HuH-7.5 (cell line): Measurements from ENCODE around the gene RRAS2.

Source experiments
- DNase-seq: peaks from one replicate; pipeline ENCODE4 v3.0.0; 2011; ENCODE audit warnings: low spot score

RRAS2 gene

DNA sequence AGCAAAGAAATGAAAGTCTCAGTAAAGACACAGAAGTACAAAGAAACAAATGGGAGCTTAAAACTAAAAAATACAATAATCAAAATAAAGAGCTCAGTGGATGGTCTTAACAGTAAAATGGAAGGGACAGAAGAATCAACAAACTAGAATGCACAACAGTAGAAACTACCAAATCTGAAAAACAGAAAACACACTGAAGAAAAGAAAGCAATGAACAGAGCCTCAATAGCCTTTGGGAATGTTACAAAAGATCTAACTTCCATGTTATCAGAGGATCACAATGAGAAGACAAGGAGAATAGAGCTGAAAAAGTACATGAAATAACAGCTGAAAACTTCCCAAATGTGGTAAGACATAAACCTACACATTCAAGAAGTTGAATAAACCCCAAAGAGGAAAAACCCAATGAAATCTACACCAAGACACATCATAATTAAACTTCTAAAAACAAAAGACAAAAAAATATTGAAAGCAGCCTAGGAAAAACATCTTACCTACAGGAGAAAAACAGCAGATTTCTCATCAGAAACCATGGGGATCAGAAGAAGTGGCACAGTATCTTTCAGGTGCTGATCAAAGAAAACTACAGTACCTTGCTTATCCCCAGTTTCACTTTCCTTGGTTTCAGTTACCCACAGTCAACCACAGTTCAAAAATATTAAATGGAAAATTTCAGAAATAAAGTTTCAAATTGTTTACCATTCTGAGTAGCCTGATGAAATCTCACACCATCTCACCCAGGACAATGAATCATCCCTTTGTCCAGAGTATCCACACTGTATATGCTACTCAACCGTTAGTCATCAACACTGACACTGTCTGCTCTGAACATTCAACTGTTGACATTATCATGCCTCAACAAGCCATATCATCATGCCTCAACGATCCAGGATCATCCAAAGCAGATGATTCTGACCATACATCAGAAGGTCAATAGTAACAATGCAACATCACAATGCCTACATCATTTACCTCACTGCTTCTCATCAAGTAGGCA is 22.2 kb downstream of the RRAS2 start:
- no peak for DNase-seq

DNA sequence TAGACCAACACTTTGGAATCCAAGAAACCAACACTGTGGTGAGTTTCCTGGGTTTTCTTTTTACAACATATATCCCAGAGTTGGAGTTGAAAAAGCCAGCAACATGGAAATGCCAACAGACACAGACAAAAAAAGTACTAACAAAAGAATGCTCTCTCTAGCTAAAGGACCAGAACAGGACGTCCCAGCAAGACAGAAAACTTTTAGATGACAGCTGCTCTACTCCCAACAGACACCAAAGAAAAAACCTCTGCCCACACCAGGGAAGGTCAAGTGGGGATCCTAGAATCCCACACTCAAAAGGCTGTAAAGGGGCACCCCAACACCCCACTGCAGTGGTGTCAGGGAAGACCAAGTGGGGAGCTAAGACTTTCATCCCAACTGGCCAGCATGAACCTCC is 23.3 kb downstream of the RRAS2 start:
- DNase-seq = no peak

DNA sequence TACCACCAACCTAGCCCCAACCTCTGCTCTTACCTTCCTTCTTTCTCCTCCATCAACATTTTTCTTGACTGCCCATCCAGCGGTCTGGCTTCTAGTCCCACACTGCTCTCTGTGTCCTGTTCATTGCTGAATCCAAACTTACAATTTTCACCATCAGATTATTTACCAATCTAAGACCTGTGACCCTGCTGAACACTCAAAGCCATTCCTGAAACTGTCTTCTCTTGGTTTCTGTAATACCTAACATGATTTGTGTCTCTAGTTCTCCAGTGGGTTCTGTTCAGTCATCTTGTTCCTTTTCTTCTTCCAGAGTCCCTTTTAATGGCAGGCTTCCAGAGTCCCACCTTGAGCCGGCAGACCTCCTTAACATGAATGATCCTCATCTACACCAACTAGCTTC is 24.1 kb downstream of the RRAS2 start:
- no peak for DNase-seq

DNA sequence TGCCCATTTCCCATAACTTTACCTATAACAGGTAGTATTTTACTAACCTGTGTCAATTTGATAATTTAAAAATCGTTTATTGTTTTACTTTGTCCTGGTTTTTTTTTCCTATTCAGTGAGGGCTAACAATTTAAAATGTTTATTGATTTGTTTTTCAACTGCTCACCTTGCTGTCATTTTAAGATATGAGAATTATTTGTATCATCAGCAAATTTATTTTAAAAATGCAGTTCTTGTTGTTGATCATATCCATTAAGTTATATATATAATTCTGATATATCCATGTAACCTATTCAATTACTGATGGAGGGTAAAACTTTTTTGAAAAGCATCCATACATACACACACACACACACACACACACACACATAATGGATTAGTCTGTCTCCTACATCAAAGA is 24.8 kb downstream of the RRAS2 start:
- DNase-seq = no peak

DNA sequence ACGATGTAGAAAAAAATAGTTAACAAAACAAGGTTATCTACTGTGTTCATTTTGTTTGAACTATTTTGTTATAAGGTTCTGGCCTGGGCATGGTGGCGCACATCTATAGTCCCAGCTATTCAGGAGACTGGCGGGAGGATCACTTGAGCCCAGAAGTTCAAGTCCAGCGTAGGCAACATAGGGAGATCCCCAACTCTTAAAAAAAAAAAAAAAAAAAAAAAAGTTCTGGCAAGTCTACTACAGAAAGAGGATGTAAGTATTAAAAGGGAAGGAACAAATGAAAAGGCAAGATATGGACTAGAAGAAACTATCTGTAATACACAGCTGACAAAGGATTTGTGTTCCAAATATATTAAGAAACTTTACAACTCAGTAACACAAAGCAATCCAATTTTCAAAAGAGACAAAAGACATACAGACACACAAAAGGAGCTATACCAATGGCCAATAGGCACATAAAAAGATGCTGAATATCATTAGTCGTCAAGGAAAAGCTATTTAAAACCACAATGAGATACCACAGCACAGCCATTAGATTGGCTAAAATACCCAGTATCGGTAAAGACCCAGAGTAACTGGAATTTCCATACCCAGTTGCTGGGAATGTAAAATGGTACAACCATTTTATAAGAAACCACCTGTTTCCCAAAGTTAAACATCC is 27.4 kb downstream of the RRAS2 start:
- no peak for DNase-seq

DNA sequence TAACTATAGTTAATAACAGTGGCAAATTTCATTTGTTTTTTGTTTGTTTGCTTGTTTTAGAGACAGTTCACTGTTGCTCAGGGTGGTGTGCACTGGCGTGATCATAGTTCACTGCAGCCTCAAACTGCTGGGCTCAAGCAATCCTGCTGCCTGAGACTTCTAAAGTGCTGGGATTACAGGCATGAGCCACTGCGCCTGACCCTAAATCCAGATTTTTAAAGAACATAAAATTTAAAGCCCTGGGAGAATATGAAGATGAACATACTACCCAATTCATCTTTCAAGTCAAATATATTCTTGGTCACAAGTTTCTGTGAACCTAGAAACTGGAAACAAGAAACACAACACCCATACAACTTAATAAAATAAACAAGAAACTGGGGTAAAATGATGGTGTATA is 28.1 kb downstream of the RRAS2 start:
- no peak for DNase-seq

DNA sequence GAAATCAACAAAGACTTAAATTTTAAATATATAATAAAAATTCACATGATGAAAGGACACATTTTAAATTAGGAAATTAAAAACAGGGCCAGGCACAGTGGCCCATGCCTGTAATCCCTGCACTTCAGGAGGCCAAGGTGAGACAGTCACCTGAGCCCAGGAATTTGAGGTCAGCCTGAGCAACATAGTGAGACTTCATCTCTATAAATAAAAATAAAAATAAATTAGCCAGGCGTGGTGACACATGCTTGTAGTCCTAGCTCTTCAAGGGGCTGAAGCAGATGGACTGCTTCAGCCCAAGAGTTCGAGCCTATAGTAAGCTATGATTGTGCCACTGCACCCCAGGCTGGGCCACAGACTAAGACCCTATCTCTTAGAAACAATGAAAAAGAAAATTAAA is 29.3 kb downstream of the RRAS2 start:
- no peak for DNase-seq

DNA sequence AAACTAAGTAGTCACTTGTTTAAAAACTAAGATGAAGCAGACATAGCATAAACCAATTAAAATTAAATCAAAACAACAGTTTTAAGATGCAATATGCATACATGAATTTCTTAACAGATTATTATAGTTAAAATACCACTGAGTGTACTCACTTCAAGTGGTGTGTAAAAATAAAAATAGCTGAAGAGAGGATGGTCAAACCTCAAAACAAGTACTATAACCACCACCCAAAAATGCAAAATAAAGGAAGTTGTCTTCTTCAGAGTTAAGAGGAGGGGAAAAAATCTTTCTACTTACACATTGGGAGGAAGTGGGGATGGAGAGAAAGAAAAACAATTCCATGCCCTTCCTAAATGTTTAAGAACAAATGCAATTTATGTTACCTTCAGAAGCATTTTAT is 31.9 kb downstream of the RRAS2 start:
- DNase-seq = no peak

DNA sequence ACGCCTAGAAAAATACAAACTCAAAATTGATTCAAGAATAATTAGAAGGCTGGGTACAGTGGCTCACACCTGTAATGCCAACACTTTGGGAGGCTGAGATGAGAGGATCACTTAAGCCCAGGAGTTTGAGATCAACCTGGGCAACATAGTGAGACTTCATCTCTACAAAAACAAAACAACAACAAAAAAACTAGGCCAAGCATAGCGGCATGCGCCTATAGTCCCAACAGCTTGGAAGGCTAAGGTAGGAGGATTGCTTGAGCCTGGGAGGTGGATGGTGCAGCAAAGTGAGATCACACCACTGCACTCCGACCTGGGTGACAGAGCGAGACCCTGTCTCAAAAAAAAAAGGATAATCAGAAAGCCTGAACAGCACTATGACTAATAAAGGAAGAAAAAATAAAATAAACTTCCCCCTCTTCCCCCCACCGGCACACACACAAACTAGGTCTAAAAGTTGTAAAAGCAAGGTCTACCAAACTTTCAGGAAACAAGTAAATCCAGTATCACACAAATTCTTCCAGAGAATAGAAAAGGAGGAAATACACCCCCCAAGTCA is 35.8 kb downstream of the RRAS2 start:
- no peak for DNase-seq

DNA sequence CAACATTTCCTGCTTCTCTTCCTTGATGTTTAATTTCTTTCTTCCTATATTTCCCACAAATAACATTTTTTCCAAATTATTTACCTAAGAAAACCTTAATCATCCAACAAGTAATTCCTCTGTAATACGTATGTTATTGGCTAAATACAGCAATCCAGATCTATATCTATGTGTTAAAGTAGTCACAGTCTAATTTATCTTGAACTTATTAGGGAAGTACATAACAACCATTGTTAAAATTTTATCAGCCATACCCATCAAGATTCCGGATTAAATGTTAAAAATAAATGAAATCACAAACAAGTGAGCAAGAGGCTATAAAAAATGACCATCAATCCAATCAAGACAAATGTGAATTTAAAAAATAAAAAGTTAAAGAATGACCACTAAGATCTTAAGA is 36.5 kb downstream of the RRAS2 start:
- no peak for DNase-seq

DNA sequence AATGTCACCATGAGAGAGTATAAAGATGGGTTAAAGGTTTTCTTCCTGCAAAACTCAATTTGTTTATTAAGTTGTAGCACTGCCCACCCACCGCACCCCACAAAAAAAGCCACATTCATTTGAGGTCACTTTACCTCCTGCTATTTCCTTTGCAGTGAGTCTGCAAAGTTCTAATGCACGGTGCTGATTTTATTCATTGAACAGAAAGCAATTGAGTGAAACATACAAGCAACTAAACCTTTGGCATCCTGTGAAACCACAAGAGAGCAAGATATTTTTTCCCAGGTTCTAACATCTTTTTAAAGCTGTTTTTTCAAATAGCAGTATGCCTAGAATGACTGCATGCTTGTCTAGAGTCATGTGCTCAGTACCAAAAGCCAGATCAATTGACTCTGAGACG is 39.0 kb downstream of the RRAS2 start:
- no peak for DNase-seq

DNA sequence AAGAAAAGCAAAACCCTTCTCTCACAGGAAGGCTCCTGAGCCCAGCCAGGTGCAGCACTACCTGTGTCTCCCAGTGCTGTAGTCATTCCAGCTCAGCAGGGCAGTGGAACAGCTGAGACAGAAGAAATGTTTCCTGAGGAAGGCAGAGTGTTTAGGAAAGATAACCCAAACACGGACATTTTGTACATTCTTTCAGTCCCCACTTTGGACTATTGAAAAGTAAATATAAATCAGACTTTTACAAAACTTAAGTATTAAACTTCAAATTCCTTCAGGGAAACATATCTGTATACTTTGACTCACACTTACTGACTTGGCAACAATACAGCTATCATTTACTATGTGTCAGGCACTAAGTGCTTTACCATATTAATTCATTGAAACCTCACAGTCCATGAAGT is 40.4 kb downstream of the RRAS2 start:
- no peak for DNase-seq

DNA sequence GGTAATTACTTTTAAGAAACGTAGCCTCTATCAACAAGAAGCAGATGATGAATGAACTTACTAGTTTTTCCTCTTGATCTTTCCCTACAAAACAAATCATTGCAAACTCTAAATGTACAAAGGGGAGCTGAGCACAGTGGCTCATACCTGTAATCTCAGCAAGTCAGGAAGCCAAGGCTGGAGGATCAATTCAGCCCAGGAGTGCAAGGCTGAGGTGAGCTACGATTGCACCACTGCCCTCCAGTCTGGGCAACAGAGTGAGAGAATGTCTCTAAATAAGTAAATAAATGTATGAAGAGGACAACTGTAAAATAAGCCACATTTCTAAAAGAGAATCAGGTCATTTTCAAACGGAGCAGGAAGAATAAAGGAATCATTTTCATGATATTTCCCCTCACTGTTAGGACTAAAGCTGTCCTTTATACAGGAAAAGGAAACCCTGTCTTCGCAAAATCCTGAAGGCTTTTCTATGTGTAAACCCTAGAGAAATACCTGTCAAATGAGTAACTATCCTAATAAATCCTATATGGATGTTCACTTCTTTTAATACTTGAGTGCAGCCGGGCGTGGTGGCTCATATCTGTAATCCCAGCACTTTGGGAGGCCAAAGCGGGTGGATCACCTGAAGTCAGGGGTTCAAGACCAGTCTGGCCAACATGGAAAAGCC is 41.2 kb downstream of the RRAS2 start:
- DNase-seq = no peak

DNA sequence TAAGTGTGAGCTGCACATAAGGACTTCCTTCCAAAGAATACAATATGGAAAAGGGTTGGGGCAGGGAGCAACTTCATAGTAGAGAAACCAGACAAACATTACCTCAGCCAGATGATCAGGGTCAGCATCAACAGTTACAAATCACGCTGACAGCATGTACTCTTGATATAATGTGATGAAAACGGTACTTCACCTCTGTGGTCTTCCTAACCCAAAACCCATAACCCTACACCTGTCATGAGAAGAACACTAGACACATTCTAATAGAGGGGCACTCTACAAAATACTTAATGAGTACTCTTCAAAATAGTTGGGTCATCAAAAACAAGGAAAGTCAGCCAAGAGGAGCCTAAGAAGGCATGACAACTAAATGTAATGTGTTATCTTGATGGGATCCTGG is 43.9 kb downstream of the RRAS2 start:
- no peak for DNase-seq

DNA sequence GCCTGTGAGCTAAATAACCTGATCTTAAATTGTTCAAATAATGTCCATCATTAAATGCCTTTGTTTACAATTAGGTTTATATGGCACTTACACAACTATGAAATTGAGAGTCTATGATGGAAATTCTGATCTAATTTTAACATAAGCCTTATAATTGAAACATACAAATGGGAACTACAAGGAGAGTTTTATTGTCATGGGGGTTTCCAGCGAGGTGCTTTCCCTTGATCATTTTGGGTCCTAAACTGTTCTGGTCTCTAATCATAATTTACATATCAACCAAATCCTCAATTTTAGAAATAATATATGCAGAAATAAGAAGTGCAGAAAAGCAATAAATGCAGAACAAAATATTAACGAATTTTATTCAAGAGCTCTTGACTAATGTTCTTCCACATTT is 44.9 kb downstream of the RRAS2 start:
- DNase-seq = no peak

DNA sequence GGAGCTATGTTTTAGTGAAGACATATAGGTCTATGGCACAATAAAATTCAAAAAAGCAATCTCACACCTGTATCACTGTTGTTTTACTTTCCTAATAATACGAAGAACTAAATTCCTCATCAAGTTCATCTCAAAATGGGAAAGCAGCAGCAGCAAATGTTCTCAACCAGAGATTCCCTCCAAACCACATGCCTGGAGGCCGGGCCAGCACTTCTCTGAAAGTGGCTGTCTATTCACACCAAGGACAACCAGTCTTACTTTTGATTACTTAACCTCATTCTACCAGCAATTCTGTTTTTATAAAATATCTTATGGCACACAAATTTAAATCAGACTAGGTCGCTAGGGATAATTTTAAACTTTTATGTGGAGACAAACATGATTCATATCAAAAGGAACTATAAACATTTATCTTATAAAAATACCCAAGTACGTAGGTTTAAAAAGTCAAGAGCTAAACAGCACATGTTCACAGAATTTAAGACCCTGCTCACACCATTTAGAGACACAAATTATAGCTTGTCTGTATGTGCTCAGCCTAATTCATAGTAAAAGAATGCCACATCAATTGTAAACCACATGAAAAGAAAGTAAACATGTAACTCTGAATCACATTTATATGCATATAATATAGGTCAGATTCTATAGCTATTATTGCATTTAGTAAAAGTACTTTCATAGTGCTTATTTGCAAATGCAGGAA is 46.1 kb downstream of the RRAS2 start:
- no peak for DNase-seq

DNA sequence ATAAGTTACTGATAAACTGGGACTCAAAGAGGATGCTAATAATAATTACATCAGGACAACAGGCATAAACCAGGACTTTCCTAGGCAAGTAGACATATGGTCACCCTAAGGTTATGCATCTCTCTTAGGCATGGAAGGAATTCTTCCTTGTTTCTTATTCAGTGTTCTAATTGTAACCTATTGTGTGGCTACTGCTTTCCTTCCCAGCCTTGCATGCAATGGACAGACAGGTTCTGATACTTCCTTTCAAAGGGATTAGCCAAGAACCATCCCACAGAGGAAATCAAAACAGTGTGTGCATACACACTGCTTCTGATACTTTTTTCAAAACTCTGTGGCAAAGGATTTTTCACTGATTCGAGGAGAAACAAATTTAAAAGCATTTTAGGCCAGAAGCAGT is 48.3 kb downstream of the RRAS2 start:
- DNase-seq = no peak

DNA sequence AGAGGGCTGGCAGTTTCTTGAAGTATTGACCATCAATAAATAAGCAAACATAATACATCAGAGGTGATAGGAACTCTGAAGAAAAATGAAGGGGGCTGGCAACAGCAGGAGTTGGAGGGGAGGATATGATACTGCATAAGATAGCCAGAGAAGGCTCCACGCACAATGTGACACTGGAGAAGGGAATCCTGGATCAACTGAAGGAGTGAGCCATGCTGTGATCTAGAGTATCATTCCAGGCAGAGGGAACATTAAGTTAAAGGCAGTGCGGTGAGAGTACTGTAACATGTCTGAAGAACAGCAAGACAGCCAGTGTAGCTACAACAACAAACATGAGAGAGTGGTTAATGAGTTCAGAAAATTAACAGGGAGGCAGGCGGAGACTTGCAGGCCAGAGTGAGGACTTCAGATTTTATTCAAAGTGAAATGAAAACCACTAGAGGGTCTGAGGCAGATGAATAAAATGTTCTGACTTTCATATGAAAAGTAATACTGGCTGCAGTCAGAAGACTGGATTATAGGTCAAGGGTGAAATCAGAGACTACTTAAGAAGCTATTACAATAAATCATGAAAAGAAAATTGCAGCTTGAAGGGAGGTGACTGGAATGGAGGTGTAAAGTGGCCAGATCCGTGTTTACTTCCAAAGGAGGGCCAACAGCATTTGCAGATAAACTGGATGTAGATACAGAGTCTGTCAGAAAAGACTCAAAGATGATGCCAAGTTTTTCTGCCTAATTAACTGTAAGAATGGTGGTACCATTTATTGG is 49.4 kb downstream of the RRAS2 start:
- DNase-seq = no peak

DNA sequence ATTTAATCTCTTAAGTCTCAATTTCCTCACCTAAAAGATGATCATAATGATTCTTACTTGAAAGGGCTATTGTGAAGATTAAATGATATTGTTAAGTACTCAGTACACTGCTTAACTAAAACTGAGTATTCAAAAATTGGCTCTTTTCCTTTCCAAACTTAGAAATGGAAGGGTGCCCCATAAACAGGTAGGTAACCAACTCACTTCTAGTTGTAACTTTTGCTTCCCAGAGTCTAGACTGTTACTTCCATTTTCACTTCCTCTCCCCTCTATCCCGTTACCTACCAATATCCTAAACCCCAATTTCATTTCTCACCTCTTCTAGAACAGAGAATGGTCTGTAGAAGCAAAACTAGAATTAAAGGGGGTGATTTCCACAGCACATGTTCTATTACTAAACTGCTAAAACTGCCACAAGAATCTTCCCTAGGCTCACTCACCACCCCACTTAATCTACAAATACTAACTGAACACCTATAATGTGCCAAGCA is 50.0 kb downstream of the RRAS2 start:
- DNase-seq = no peak

DNA sequence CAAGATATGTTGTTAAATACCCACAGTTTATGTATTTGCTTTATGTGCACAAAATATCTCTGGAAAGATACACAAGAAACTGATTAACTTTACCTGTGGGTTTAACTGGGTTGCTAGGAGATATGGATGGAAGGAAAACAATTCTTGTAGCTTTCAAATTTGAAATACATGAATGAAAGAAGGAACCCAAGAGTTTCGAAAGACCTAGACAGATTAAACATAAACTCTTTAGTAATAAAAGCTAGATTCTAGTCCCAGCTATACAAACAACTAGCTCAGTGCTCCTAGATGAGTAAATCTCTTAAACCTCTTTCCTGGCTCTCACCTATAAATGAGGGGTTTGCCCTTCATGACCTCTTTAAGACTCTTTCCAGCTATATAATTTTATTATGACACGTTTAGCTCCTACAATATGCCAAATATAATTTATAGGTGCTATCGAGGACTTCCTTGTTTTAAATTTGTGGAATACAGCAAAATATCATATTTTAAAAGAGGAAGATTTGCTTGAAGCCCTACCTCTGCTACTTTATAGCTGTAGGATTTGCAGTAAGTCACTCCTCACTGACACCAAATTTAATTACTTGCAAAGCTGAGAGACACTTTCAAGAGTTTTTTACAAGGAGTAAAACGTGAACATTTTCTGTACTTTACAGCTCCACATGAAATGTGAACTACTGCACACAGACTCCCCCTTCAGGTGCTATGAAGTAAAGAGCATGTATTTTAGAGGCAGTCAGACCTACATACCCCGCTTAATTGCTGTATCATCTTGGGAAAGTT is 50.7 kb downstream of the RRAS2 start:
- DNase-seq = peak; percentile 17
